Chondrocyte (in vitro differentiated cells): ENCODE results near the gene PCGF6. TPM values are rescaled to one million over a fixed set of nuclear protein-coding genes. Genes with fewer than 3 reads are reported as not detected.

Experiments used
- DNase-seq: peaks from one replicate; pipeline ENCODE4 v3.0.0; 2021; ENCODE audit warnings: mixed read lengths, low spot score
- H3K27ac Mint-ChIP-seq: one replicate; pipeline ENCODE4 v1.8.0; 2021; ENCODE audit warnings: mild to moderate bottlenecking, moderate library complexity, mixed read lengths; ENCODE audit not compliant: unreplicated experiment
- H3K27me3 Mint-ChIP-seq: 2 replicates; pipeline ENCODE4 v1.8.0; 2021; ENCODE audit warnings: low read depth, mixed read lengths
- H3K36me3 Mint-ChIP-seq: 2 replicates; pipeline ENCODE4 v1.8.0; 2021; ENCODE audit warnings: low read depth, mixed read lengths
- H3K4me1 Mint-ChIP-seq: 2 replicates; pipeline ENCODE4 v1.8.0; 2021; ENCODE audit warnings: low read depth, mild to moderate bottlenecking, mixed read lengths
- H3K4me3 Mint-ChIP-seq: one replicate; pipeline ENCODE4 v1.8.0; 2021; ENCODE audit warnings: mild to moderate bottlenecking, moderate library complexity, mixed read lengths; ENCODE audit not compliant: unreplicated experiment
- H3K9me3 Mint-ChIP-seq: 2 replicates; pipeline ENCODE4 v1.8.0; 2021; ENCODE audit warnings: low read depth, mixed read lengths
- CTCF ChIP-seq: fragments of 200-600 bp; sonication (generic); IDR thresholded peaks from 2 replicates; pipeline ENCODE4 v1.5.0; 2021; ENCODE audit warnings: antibody characterized with exemption, mild to moderate bottlenecking, moderate library complexity
- total RNA-seq: library from RNA; stranded (reverse); gene quantifications from 3 replicates; pipeline ENCODE4 v1.2.1, GENCODE V29; 2021

PCGF6 gene
- total RNA-seq, 1 donor from 2014 or later = 11.4 TPM

GRCh38 chr10:103394180-103394579 lies 43.2 kb upstream of the PCGF6 start:
- Mint-ChIP-seq H3K27ac (peak overlapping the region; percentile 32), H3K36me3 (peaks cover 7% of the 10 kb centered on the region), H3K4me1 (peaks cover 47% of the 10 kb centered on the region), H3K4me3 (no peak overlapping the region), H3K27me3 (no peaks in the 10 kb centered on the region), H3K9me3 (no peaks in the 10 kb centered on the region)
- TF ChIP-seq CTCF = no peak
- DNase-seq = no peak

- DNase-seq = no peak
- Mint-ChIP-seq H3K9me3 (no peaks in the 10 kb centered on the region), H3K4me3 (no peak overlapping the region), H3K36me3 (peaks cover 7% of the 10 kb centered on the region), H3K27ac (no peak overlapping the region), H3K4me1 (no peaks in the 10 kb centered on the region), H3K27me3 (no peaks in the 10 kb centered on the region)
- no peak for TF ChIP-seq CTCF
These were observed 31.8 kb upstream of the PCGF6 start for GRCh38 chr10:103382769-103383168.

GRCh38 chr10:103374263-103374662 lies 23.3 kb upstream of the PCGF6 start:
- no peak overlapping the region for H3K4me3 Mint-ChIP-seq
- H3K36me3 Mint-ChIP-seq = peaks cover 10% of the 10 kb centered on the region
- no peaks in the 10 kb centered on the region for H3K9me3 Mint-ChIP-seq
- H3K27me3 Mint-ChIP-seq = no peaks in the 10 kb centered on the region
- no peak overlapping the region for H3K27ac Mint-ChIP-seq
- TF ChIP-seq CTCF = no peak
- H3K4me1 Mint-ChIP-seq = peaks cover 3% of the 10 kb centered on the region
- no peak for DNase-seq

- Mint-ChIP-seq H3K4me1 (peaks cover 7% of the 10 kb centered on the region), H3K9me3 (no peaks in the 10 kb centered on the region), H3K27me3 (no peaks in the 10 kb centered on the region), H3K36me3 (peaks cover 10% of the 10 kb centered on the region), H3K27ac (no peak overlapping the region), H3K4me3 (no peak overlapping the region)
- no peak for TF ChIP-seq CTCF
- no peak for DNase-seq
These were observed 22.6 kb upstream of the PCGF6 start for GRCh38 chr10:103373544-103373943.

- H3K36me3 Mint-ChIP-seq = no peaks in the 10 kb centered on the region
- peak; percentile 96 for DNase-seq
- peak; percentile 46 for TF ChIP-seq CTCF
- H3K4me1 Mint-ChIP-seq = peaks cover 14% of the 10 kb centered on the region
- peak within 1 kb of the TSS; percentile 76 for H3K4me3 Mint-ChIP-seq
- H3K9me3 Mint-ChIP-seq = no peaks in the 10 kb centered on the region
- peak within 1 kb of the TSS; percentile 87 for H3K27ac Mint-ChIP-seq
- H3K27me3 Mint-ChIP-seq = no peaks in the 10 kb centered on the region
These were observed 17.0 kb upstream of the PCGF6 start, which contains the start of gene TAF5 for GRCh38 chr10:103367782-103368518. Gene TAF5 (plus strand): TSS chr10:103367976. CDS start chr10:103367990, 14 bp downstream.
